K562 (cell line): ENCODE results near the gene RPTOR. TPM values are rescaled to one million over a fixed set of nuclear protein-coding genes. Genes with fewer than 3 reads are reported as not detected.

ENCODE experiments used
- ATAC-seq: fragments of 200-7000 bp; cut with Tn5 transposase; 3 replicates; pipeline ENCODE4 v1.9.1; 2020; ENCODE audit warnings: moderate library complexity
- BruUV-seq: library from RNA; stranded (reverse); fragments of 400-500 nt; replicated peaks from 2 replicates; lab custom pipeline; 2021; lab: Mats Ljungman, UMichigan
- CTCF ChIA-PET: fragments of 300-600 bp; formaldehyde crosslinking; extraction: SDS; loops from one replicate; lab custom pipeline; 2021; ENCODE audit warnings: low intra/inter-chr PET ratio; lab: Yijun Ruan, JAX
- POLR2A ChIA-PET: fragments of 300-600, 350-650 bp; sonication (Branson Sonifier 250); formaldehyde crosslinking; extraction: SDS; loops from one replicate; lab custom pipeline; 2021; ENCODE audit warnings: antibody characterized with exemption, inconsistent platforms; lab: Yijun Ruan, JAX
- DNase-seq, 4 experiments: peaks; one replicate each; pipeline versions ENCODE4 v3.0.0 to v3.0.0-alpha.2; 2011 to 2018; ENCODE audit warnings: low spot score in 3 of 4, mixed read lengths in 3 of 4; ENCODE audit errors: extremely low read depth in 1 of 4
- FAIRE-seq: peaks from 2 replicates; lab custom pipeline; 2011; peaks lifted over from hg19 to GRCh38; lab: Jason Lieb, UNC
- H2AFZ ChIP-seq: 2 replicates; pipeline ENCODE4 v1.6.0; 2011; ENCODE audit warnings: low read depth, low read length, control low read depth, inconsistent platforms
- H3K27ac ChIP-seq: fragments of 200-600 bp; 3 replicates; pipeline ENCODE4 v1.8.0; 2011; ENCODE audit warnings: low read depth, mild to moderate bottlenecking, control low read depth, inconsistent platforms, low read length, moderate library complexity, mixed read lengths; ENCODE audit errors: extremely low read depth
- H3K27me3 ChIP-seq, 2 experiments: fragments of 300-600 bp in 1 of 2; 2 replicates in 1 of 2; 3 replicates in 1 of 2; pipeline versions ENCODE4 v1.6.0 to v1.8.0; 2011; ENCODE audit warnings: inconsistent platforms in 2 of 2, low read length in 2 of 2, mild to moderate bottlenecking in 1 of 2, mixed read lengths in 1 of 2, moderate library complexity in 1 of 2; ENCODE audit not compliant: control insufficient read depth in 2 of 2, insufficient read depth in 2 of 2
- H3K36me3 ChIP-seq: fragments of 300-600 bp; 3 replicates; pipeline ENCODE4 v1.8.0; 2011; ENCODE audit warnings: mild to moderate bottlenecking, low read length, inconsistent platforms; ENCODE audit not compliant: control insufficient read depth, insufficient read depth
- H3K4me1 ChIP-seq, 2 experiments: fragments of 200-600 bp in 1 of 2; replicated peaks in 1 of 2; 2 replicates in 1 of 2; 3 replicates in 1 of 2; pipeline versions ENCODE4 v1.5.1 to v1.8.0; 2011; ENCODE audit warnings: inconsistent platforms in 2 of 2, low read length in 2 of 2, mild to moderate bottlenecking in 1 of 2, mixed read lengths in 1 of 2, moderate library complexity in 1 of 2; ENCODE audit not compliant: control insufficient read depth in 2 of 2, insufficient read depth in 2 of 2
- H3K4me2 ChIP-seq: 2 replicates; pipeline ENCODE4 v1.6.1; 2011; ENCODE audit warnings: low read length, control low read depth, inconsistent platforms, mixed read lengths; ENCODE audit not compliant: insufficient read depth
- H3K4me3 ChIP-seq: fragments of 200-600 bp; sonication (generic), shearing (Covaris generic); 2 replicates; pipeline ENCODE4 v1.5.1; 2016; ENCODE audit warnings: control low read depth, inconsistent platforms
- H3K79me2 ChIP-seq: fragments of 200-600 bp; 3 replicates; pipeline ENCODE4 v1.8.0; 2011; ENCODE audit warnings: low read length, inconsistent platforms; ENCODE audit not compliant: control insufficient read depth, insufficient read depth
- H3K9ac ChIP-seq, 2 experiments: 2 replicates each; pipeline versions ENCODE4 v1.6.0 to v1.6.1; 2011; ENCODE audit warnings: low read depth in 2 of 2, low read length in 2 of 2, control low read depth in 1 of 2, inconsistent platforms in 1 of 2, mild to moderate bottlenecking in 1 of 2, mixed read lengths in 1 of 2; ENCODE audit not compliant: insufficient read depth in 1 of 2
- H3K9me1 ChIP-seq: one replicate; pipeline ENCODE4 v1.6.0; 2011; ENCODE audit warnings: inconsistent platforms, mild to moderate bottlenecking, low read length, moderate library complexity; ENCODE audit not compliant: control insufficient read depth, insufficient read depth
- H3K9me3 ChIP-seq: replicated peaks from 2 replicates; pipeline ENCODE4 v1.5.1; 2011; ENCODE audit warnings: low read depth, low read length, inconsistent platforms; ENCODE audit not compliant: control insufficient read depth, insufficient read depth
- H4K20me1 ChIP-seq: replicated peaks from 2 replicates; pipeline ENCODE4 v1.6.1; 2011; ENCODE audit warnings: low read length, inconsistent platforms, mixed read lengths; ENCODE audit not compliant: control insufficient read depth, insufficient read depth
- CTCF ChIP-seq, 3 experiments: IDR thresholded peaks in 2 of 3; conservative IDR thresholded peaks in 1 of 3; 2 replicates each; pipeline ENCODE4 v1.5.1; 2011 to 2012; ENCODE audit warnings: low read length in 3 of 3, mild to moderate bottlenecking in 3 of 3, control low read depth in 2 of 3, improper control_type of control experiment in 1 of 3, inconsistent platforms in 1 of 3, low read depth in 1 of 3, mixed read lengths in 1 of 3, moderate library complexity in 1 of 3; ENCODE audit not compliant: insufficient read depth in 2 of 3
- KAT7 ChIP-seq: sonication (generic); formaldehyde crosslinking; IDR thresholded peaks from 2 replicates; pipeline ENCODE4 v1.8.0; 2022; ENCODE audit warnings: missing genetic modification reagents, mild to moderate bottlenecking, borderline replicate concordance
- RAD21 ChIP-seq, 2 experiments: fragments of 250-450 bp in 1 of 2; fragments of 450-650 bp in 1 of 2; sonication (Bioruptor Pico) in 1 of 2; formaldehyde crosslinking in 1 of 2; IDR thresholded peaks in 1 of 2; conservative IDR thresholded peaks in 1 of 2; 2 replicates each; pipeline versions ENCODE4 v1.4.0 to v1.8.0; 2020 to 2022; ENCODE audit warnings: mild to moderate bottlenecking in 2 of 2, moderate library complexity in 1 of 2
- SOX6 ChIP-seq: fragments of 450-650 bp; IDR thresholded peaks from 2 replicates; pipeline ENCODE4 v1.6.1; 2014; ENCODE audit warnings: mild to moderate bottlenecking
- SRSF1 ChIP-seq: fragments of 200-400 bp; formaldehyde crosslinking; IDR thresholded peaks from 2 replicates; pipeline ENCODE4 v1.6.1; 2017; ENCODE audit warnings: mild to moderate bottlenecking, low read depth, low read length, moderate library complexity
- ZNF217 ChIP-seq: sonication (generic); formaldehyde crosslinking; IDR thresholded peaks from 2 replicates; pipeline ENCODE4 v1.8.0; 2022; ENCODE audit warnings: mild to moderate bottlenecking, missing genetic modification reagents
- ZNF280A ChIP-seq: fragments of 450-650 bp; IDR thresholded peaks from 2 replicates; pipeline ENCODE4 v1.6.1; 2018; ENCODE audit warnings: mild to moderate bottlenecking, low read depth; ENCODE audit not compliant: partially characterized antibody
- ZNF592 ChIP-seq: fragments of 450-650 bp; IDR thresholded peaks from 2 replicates; pipeline ENCODE4 v1.6.1; 2017; ENCODE audit warnings: antibody characterized with exemption, mild to moderate bottlenecking
- WGBS: fragments of 100-300 bp; shearing (Covaris generic); methylation state at CpG from one replicate; pipeline ENCODE4 v1.1.6; 2016; ENCODE audit warnings: low coverage, mixed read lengths; ENCODE audit not compliant: insufficient coverage; ENCODE audit errors: missing lambda C conversion rate; 5-methylcytosine and 5-hydroxymethylcytosine counted together
- in situ Hi-C: fragments of 300-500 bp; cut with MboI; formaldehyde crosslinking; loops from 4 replicates; pipeline ENCODE4 v1.15.0; 2018; ENCODE audit warnings: inconsistent platforms, mixed read lengths
- intact Hi-C: fragments of 100-400 bp; cut with micrococcal nuclease; formaldehyde crosslinking; loops from 2 replicates; pipeline ENCODE4 v1.14.2; 2022
- polyA plus RNA-seq, 8 experiments: library from polyadenylated mRNA; depleted of rRNA in 4 of 8; stranded (reverse) in 5 of 8; unstranded in 3 of 8; fragments of >200 nt; fragmentation: Nextera tagmentation in 2 of 8; fragmentation: Illumina TruSeq in 1 of 8; extraction: Ambion mirVana in 2 of 8; extraction: Trizol in 1 of 8; gene quantifications; 2 replicates each; pipeline versions ENCODE4 v1.2.1 to v1.2.3, GENCODE V29; 2011 to 2014; ENCODE audit warnings: inconsistent platforms in 1 of 8, missing spikeins in 1 of 8
- total RNA-seq, 7 experiments: library from RNA; depleted of rRNA in 6 of 7; stranded (reverse); fragments of >200 nt in 6 of 7; fragmentation: Illumina TruSeq in 2 of 7; extraction: Trizol in 2 of 7; gene quantifications; 2 replicates each; pipeline versions ENCODE4 v1.2.1 to v1.2.3, GENCODE V29; 2011 to 2021; ENCODE audit warnings: low replicate concordance in 1 of 7
- TF ChIP-seq, protein P1 (sequence below): IDR thresholded peaks from 2 replicates; pipeline ENCODE4 v1.6.1; 2016; ENCODE audit warnings: missing genetic modification characterization, missing compliant biosample characterization

The RPTOR gene
- total and polyA plus RNA-seq, 9 of the 15 experiments (the other 6 are each of a cell fraction or from before 2014, with no cell fraction given), result 0.24 to 54.1 (median 10.2) TPM

- TF ChIP-seq CTCF (IDR thresholded peaks at IDR 0.05 in 2 of 3, conservative IDR thresholded peaks at IDR 0.05 in 1 of 3; ENCODE audit: insufficient read depth in 2 of 3, low read depth in 1 of 3, low read length in 3 of 3), result no peak
Measured at GRCh38 chr17:80738987-80739730, 194.5 kb downstream of the RPTOR start (continued).

DNA sequence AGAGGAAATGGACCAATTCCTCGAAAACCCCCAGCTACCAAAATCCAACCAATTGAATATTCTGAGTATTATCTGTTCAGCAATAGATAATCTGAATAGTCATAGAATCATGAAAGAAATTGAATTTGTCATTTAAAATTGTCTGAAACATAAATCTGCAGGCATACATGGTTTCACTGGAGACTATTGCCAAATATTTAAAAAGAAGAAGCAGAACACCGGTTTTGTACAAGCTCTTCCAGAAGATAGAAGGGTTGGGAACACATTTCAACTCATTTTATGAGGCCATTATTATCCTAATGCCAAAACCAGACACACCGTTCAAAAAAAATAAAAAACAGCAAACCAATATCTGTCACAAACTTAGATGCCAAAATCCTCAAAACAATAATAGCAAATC lies 195.5 kb downstream of the RPTOR start:
- Histone ChIP-seq H2AFZ (no peak overlapping the region), H3K9ac (no peak overlapping the region), H4K20me1 (no peaks in the 10 kb centered on the region), H3K27me3 (no peaks in the 10 kb centered on the region), H3K4me3 (no peak overlapping the region), H3K4me2 (no peak overlapping the region), H3K36me3 (peaks cover 16% of the 10 kb centered on the region; the same call in 2 of the 3 replicates), H3K4me1 (peaks cover 0 to 3% of the 10 kb centered on the region in 2 experiments; a peak in 1 of 5 replicates), H3K9me3 (peaks cover 6% of the 10 kb centered on the region; the same call in 1 of the 2 replicates), H3K27ac (no peak overlapping the region), H3K79me2 (no peaks in the 10 kb centered on the region), H3K9me1 (no peaks in the 10 kb centered on the region)
- BruUV-seq, result no TSS peak
- DNase-seq, result no peak
- in situ Hi-C loops, result no loop called here
- ChIA-PET CTCF (no interaction called here), POLR2A (interaction anchor here (0.6 kb wide), 1 partner anchor 1454 kb away, joined by 3 read pairs; no protein-coding TSS in a partner anchor)
- WGBS, result 64% methylated on average over 3 of the region's 3 CpGs
- ATAC-seq, result no peak
- intact Hi-C loops, result no loop called here
- FAIRE-seq, result no peak
- TF ChIP-seq, protein P1, sequence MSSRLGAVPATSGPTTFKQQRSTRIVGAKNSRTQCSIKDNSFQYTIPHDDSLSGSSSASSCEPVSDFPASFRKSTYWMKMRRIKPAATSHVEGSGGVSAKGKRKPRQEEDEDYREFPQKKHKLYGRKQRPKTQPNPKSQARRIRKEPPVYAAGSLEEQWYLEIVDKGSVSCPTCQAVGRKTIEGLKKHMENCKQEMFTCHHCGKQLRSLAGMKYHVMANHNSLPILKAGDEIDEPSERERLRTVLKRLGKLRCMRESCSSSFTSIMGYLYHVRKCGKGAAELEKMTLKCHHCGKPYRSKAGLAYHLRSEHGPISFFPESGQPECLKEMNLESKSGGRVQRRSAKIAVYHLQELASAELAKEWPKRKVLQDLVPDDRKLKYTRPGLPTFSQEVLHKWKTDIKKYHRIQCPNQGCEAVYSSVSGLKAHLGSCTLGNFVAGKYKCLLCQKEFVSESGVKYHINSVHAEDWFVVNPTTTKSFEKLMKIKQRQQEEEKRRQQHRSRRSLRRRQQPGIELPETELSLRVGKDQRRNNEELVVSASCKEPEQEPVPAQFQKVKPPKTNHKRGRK (tag), result no peak
- TF ChIP-seq ZNF280A, result no peak
- TF ChIP-seq ZNF217, result no peak
- TF ChIP-seq SRSF1, result no peak
- TF ChIP-seq KAT7, result no peak
- TF ChIP-seq RAD21 (CRISPR knock-in tag; conservative IDR thresholded peaks at IDR 0.05 in 1 of 2, IDR thresholded peaks at IDR 0.05 in 1 of 2), result no peak
- no peak for TF ChIP-seq SOX6
- TF ChIP-seq ZNF592, result no peak
